Thoracic aorta (tissue), 2 donors: Measurements from ENCODE around the gene KLRK1. TPM values are rescaled to one million over a fixed set of nuclear protein-coding genes. Genes with fewer than 3 reads are reported as not detected.

ENCODE experiments used
- ATAC-seq: fragments of 150-250 bp; one replicate; pipeline ENCODE4 v1.8.0; 2017; ENCODE audit warnings: low read depth; ENCODE audit not compliant: insufficient number of reproducible peaks, low FRiP score
- DNase-seq: peaks from one replicate; pipeline ENCODE4 v3.0.0-alpha.2; 2020; ENCODE audit warnings: low spot score
- H3K27ac ChIP-seq, 2 donors: fragments of 200-600 bp; sonication (generic); 1 replicate in 1 of 2; 2 replicates in 1 of 2; pipeline ENCODE4 v1.5.1; 2016; ENCODE audit warnings: mild to moderate bottlenecking in 2 of 2, moderate library complexity in 2 of 2
- H3K27me3 ChIP-seq: fragments of 200-600 bp; sonication (generic); replicated peaks from 2 replicates; pipeline ENCODE4 v1.6.0; 2016; ENCODE audit warnings: mild to moderate bottlenecking; ENCODE audit not compliant: insufficient read depth
- H3K36me3 ChIP-seq: fragments of 200-600 bp; sonication (generic); one replicate; pipeline ENCODE4 v1.5.1; 2016
- H3K4me1 ChIP-seq, 2 donors: fragments of 200-600 bp; sonication (generic); 1 replicate in 1 of 2; 2 replicates in 1 of 2; pipeline versions ENCODE4 v1.5.1 to v1.6.0; 2016; ENCODE audit warnings: low read depth in 2 of 2, mild to moderate bottlenecking in 1 of 2; ENCODE audit not compliant: control insufficient read depth in 1 of 2
- H3K4me3 ChIP-seq: fragments of 200-600 bp; sonication (generic); 2 replicates; pipeline ENCODE4 v1.5.1; 2016; ENCODE audit warnings: mild to moderate bottlenecking
- H3K9me3 ChIP-seq: fragments of 200-600 bp; sonication (generic); 2 replicates; pipeline ENCODE4 v1.5.1; 2016
- total RNA-seq, 2 donors: library from RNA; depleted of rRNA; stranded (reverse); fragments of >200 nt; gene quantifications; one replicate each; pipeline versions ENCODE4 v1.1.0 to v1.2.3, GENCODE V29; 2016
- TF ChIP-seq, protein P1 (sequence below): fragments of 200-600 bp; sonication (generic); IDR thresholded peaks from one replicate; pipeline ENCODE4 v1.5.1; 2019; ENCODE audit warnings: antibody characterized with exemption

The KLRK1 gene
- total RNA-seq, 2 donors from 2014 or later, result 1.2 to 4.5 TPM

DNA sequence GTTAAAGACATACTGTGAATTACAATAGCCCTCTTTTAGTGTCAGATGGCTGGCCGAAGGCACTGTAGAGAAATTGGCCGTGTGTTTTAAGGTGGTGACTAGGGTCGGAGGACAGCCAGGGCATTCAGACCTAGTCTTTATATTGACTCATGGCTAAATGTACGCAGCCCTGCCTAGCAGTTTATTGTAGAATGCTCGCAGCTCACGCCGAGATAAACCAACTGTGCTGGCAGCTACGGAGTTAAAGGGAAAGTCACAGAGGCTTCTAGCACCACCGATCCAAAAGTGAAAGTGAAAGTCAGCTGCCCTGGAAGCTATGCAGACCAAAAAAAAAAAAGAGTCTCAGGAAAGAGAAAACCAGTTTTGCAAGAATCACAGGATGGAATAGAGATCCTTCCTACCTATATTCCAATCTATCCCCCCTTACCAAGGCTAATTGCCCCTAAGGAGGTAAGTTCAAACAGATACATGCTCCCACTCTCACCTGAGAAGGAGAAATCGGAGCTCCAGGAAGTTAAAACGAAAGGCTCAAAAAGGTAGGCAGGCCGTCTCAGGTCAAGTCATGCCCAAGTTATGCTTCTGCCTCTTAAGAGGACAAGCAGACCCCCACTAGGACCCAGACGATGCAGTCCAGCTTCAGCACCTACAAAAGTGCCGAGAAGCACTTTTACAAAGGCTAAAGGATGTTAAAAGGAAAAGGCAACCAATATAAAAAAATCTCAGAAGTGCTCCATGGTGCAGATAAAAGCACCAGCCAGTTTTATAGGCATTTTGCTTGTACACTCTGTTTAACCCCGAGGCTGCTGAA, 24.8 kb downstream of the KLRK1 start:
- no peak for DNase-seq
- Histone ChIP-seq H3K36me3 (no peaks in the 10 kb centered on the region), H3K4me1 (peaks cover 11 to 46% of the 10 kb centered on the region in 2 donors), H3K9me3 (no peaks in the 10 kb centered on the region), H3K27me3 (no peaks in the 10 kb centered on the region), H3K4me3 (peak overlapping the region; percentile 88), H3K27ac (peak overlapping the region; percentile 86 to 87)
- ATAC-seq, result peak; percentile 50
- TF ChIP-seq, protein P1, sequence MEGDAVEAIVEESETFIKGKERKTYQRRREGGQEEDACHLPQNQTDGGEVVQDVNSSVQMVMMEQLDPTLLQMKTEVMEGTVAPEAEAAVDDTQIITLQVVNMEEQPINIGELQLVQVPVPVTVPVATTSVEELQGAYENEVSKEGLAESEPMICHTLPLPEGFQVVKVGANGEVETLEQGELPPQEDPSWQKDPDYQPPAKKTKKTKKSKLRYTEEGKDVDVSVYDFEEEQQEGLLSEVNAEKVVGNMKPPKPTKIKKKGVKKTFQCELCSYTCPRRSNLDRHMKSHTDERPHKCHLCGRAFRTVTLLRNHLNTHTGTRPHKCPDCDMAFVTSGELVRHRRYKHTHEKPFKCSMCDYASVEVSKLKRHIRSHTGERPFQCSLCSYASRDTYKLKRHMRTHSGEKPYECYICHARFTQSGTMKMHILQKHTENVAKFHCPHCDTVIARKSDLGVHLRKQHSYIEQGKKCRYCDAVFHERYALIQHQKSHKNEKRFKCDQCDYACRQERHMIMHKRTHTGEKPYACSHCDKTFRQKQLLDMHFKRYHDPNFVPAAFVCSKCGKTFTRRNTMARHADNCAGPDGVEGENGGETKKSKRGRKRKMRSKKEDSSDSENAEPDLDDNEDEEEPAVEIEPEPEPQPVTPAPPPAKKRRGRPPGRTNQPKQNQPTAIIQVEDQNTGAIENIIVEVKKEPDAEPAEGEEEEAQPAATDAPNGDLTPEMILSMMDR, result no peak

DNA sequence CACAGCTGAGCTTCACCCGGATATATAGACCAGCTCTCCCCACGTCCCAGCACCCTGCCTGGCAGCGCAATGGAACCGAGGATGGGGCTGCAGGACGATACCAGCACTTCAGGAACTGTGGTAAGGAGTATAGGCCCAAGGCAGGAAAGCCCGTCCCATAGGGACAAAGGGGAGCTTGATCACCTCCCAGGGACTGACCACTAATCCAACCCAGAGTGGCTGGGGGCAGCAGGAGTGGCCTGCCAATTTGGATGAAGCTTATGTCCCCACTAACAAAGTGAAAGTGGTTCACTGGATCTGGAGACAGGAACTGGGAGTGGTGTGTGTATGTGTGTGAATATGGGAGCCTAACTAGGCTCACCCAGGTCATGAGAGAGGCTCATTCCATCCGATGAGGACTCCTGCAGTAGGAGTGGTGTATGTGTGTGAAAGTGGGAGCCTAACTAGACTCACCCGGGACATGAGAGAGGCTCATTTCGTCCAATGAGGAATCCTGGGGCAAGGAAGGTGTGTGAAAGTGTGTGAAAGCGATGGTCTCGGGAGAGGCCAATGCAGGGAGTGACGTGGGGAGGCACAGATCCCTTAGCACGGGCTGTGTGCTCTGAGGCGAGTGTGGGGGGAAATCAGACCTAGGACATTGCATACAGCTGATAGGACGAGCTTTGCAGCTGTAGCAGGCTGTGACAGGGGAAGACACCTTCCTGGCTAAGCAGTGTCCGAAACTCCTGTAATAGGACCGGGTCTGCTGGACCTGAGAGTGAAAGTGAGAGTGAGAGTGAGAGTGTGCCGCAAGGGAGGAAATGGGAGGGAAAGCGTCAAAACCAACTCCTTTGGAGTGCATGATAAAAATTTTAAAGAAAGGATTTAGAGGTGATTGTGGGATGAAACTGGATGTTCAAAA, 25.7 kb downstream of the KLRK1 start:
- H3K4me1 ChIP-seq, result peaks cover 11 to 46% of the 10 kb centered on the region in 2 donors
- no peaks in the 10 kb centered on the region for H3K27me3 ChIP-seq
- ATAC-seq (peak; percentile 66), DNase-seq (no peak)
- no peaks in the 10 kb centered on the region for H3K36me3 ChIP-seq
- peak overlapping the region; percentile 86 to 87 for H3K27ac ChIP-seq
- no peaks in the 10 kb centered on the region for H3K9me3 ChIP-seq
- TF ChIP-seq, protein P1, result no peak
- H3K4me3 ChIP-seq, result peak overlapping the region; percentile 88

DNA sequence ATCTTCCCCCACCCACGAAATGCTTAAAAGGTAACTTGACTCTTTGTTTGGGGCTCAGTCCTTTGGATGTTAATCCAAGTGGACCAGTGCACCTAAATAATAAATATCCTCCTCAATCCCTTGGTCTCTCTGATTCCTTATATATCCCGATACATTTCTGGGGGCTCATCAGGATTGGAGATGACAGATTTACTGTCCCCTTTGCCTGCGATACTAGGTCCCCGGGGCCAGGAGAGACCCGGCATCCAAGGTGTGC, 26.3 kb downstream of the KLRK1 start:
- H3K4me1 ChIP-seq, result peaks cover 11 to 46% of the 10 kb centered on the region in 2 donors
- peak overlapping the region; percentile 88 for H3K4me3 ChIP-seq
- no peaks in the 10 kb centered on the region for H3K9me3 ChIP-seq
- no peaks in the 10 kb centered on the region for H3K36me3 ChIP-seq
- TF ChIP-seq, protein P1, result no peak
- H3K27ac ChIP-seq, result peak overlapping the region; percentile 86 to 87
- DNase-seq (no peak), ATAC-seq (no peak)
- H3K27me3 ChIP-seq, result no peaks in the 10 kb centered on the region

DNA sequence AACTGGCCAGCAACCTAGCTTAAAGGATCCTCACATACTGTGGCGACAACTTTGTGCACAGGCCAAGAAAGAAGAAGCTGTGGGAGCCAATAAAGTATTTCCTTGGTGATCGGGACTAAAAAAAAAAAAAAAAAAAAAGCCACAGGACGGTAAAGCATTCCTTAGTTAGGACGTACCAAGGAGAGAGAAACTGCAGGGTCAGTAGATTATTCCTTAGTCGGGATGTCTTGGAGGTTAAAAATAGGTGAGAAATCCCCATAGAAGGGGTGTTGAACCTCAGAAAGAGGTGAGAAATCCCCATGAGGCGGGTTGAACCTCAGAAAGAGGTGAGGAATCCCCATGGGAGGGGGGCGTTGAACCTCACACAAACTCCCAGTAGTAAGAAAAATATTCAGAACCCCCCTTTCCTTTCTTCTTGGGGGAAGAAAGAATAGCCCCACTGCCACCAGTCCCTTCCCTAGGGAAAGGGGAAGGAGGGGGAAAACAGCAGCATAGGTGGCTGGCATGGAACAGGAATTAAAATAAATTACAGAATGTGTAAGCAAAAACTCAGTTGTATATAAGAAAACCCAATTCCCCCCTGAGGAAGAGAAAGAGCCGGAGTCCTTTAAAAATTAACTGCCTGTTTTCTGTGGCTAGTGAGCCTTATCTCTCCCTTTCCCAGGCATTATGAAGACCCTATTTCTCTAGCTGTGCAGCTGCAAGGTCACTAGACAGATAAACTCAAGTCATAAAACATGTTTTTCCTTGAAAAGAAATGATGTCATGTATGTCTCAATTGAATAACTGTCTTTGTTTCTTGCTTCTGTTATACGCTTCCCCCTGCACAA, 26.8 kb downstream of the KLRK1 start:
- no peaks in the 10 kb centered on the region for H3K27me3 ChIP-seq
- no peaks in the 10 kb centered on the region for H3K9me3 ChIP-seq
- peak overlapping the region; percentile 86 to 87 for H3K27ac ChIP-seq
- ATAC-seq (no peak), DNase-seq (no peak)
- no peak overlapping the region for H3K4me3 ChIP-seq
- H3K4me1 ChIP-seq, result peaks cover 11 to 46% of the 10 kb centered on the region in 2 donors
- TF ChIP-seq, protein P1, result no peak
- no peaks in the 10 kb centered on the region for H3K36me3 ChIP-seq
